Gastrocnemius medialis (tissue), 4 donors: ENCODE data around the gene PCDHB16. TPM values are rescaled to one million over a fixed set of nuclear protein-coding genes. Genes with fewer than 3 reads are reported as not detected.
A peak's percentile ranks its signal among the peaks of the same experiment; 100 is the strongest.
"Not testable (repeated sequence)": the region's sequence is repeated elsewhere in the genome, so short reads cannot be mapped to it uniquely, and the experiment has no call there.

Experiments
- ATAC-seq, 2 donors: fragments of 150-250 bp; one replicate each; pipeline ENCODE4 v1.9.1; 2016
- DNase-seq, 2 donors: peaks; one replicate each; pipeline ENCODE4 v3.0.0-alpha.2; 2019
- H3K27ac ChIP-seq, 4 donors: fragments of 200-600 bp; sonication (generic); 1 replicate in 1 of 4; 2 replicates in 3 of 4; pipeline ENCODE4 v1.5.1; 2016 to 2018; ENCODE audit warnings: mild to moderate bottlenecking in 2 of 4, moderate library complexity in 1 of 4
- H3K27me3 ChIP-seq, 3 donors: fragments of 200-600 bp; sonication (generic) in 2 of 3; 1 replicate in 1 of 3; 2 replicates in 2 of 3; pipeline versions ENCODE4 v1.5.1 to v1.6.0; 2016 to 2019; ENCODE audit warnings: mild to moderate bottlenecking in 1 of 3, moderate library complexity in 1 of 3
- H3K36me3 ChIP-seq, 2 donors: fragments of 200-600 bp; sonication (generic) in 1 of 2; one replicate each; pipeline ENCODE4 v1.5.1; 2017 to 2018
- H3K4me1 ChIP-seq, 2 donors: fragments of 200-600 bp; sonication (generic) in 1 of 2; one replicate each; pipeline ENCODE4 v1.5.1; 2016 to 2017; ENCODE audit warnings: mild to moderate bottlenecking in 2 of 2
- H3K4me3 ChIP-seq, 4 donors: fragments of 200-600 bp; sonication (generic) in 3 of 4; 1 replicate in 1 of 4; 2 replicates in 3 of 4; pipeline ENCODE4 v1.5.1; 2016 to 2019; ENCODE audit warnings: mild to moderate bottlenecking in 2 of 4
- H3K9me3 ChIP-seq, 3 donors: fragments of 200-600 bp; sonication (generic) in 2 of 3; 1 replicate in 1 of 3; 2 replicates in 2 of 3; pipeline ENCODE4 v1.5.1; 2016 to 2019
- POLR2A ChIP-seq, 2 donors: fragments of 450-650 bp; IDR thresholded peaks; one replicate each; pipeline ENCODE4 v1.6.1; 2017; ENCODE audit warnings: antibody characterized with exemption in 2 of 2, mild to moderate bottlenecking in 2 of 2, moderate library complexity in 2 of 2
- in situ Hi-C, 4 donors: fragments of 200-750 bp; cut with MboI; loops; one replicate each; pipeline versions ENCODE4 v1.15.0 to v1.8.0; 2017; ENCODE audit warnings: low sequenced_read_pairs in 4 of 4
- intact Hi-C: fragments of 100-400 bp; cut with DNase I; formaldehyde crosslinking; loops from one replicate; pipeline ENCODE4 v1.15.1; 2023; ENCODE audit warnings: low total_unique reads
- total RNA-seq, 4 donors: library from RNA; depleted of rRNA; stranded (reverse); fragments of >200 nt; gene quantifications; one replicate each; pipeline versions ENCODE4 v1.1.0 to v1.2.3, GENCODE V29; 2016
- TF ChIP-seq, protein P1 (sequence below), 5 experiments: fragments of 450-650 bp in 3 of 5; fragments of 200-600 bp in 2 of 5; sonication (generic) in 2 of 5; IDR thresholded peaks in 4 of 5; conservative IDR thresholded peaks in 1 of 5; 1 replicate in 4 of 5; 2 replicates in 1 of 5; pipeline ENCODE4 v1.5.1; 2016 to 2019; ENCODE audit warnings: antibody characterized with exemption in 5 of 5, mild to moderate bottlenecking in 3 of 5, moderate library complexity in 3 of 5

The PCDHB16 gene
- total RNA-seq, 4 donors from 2014 or later: 0.87 to 2.5 (median 1.7) TPM

DNA sequence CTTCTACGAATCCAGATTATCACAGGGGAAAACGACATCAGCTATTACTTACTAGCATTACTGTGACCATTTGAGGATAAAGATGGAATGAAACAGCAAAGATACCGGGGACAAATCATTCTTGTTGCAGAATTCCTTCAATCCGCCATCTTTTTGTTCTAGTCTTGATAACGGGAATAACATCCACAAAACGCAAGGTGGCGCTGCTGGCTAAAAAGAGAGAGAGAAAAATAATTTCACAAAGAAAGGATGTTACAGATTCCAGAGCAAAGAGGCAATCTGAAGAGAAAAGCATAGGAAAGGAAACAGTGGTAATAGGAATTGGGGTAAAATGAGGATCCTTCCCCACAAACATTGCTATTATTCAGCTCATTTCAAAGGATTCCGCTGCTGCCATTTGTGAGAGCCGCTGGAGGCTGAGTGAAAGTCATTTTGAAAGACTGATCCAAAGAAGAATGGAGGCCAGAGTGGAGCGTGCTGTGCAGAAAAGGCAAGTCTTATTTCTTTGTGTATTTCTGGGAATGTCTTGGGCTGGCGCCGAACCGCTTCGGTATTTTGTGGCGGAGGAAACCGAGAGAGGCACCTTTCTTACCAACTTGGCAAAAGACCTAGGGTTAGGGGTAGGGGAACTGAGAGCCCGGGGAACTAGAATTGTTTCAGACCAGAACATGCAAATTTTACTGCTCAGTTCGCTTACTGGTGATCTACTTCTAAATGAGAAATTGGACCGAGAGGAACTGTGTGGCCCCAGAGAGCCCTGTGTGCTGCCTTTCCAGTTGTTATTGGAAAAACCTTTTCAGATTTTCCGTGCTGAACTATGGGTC is 9.6 kb upstream of the PCDHB16 start, which contains the start of gene PCDHB7:
PCDHB7 (plus strand) TSS at position 264 of the 824 bp plus-strand sequence; CDS start at position 456, 192 bp downstream.
- TF ChIP-seq POLR2A (IDR thresholded peaks at IDR 0.05): no peak
- TF ChIP-seq, protein P1, sequence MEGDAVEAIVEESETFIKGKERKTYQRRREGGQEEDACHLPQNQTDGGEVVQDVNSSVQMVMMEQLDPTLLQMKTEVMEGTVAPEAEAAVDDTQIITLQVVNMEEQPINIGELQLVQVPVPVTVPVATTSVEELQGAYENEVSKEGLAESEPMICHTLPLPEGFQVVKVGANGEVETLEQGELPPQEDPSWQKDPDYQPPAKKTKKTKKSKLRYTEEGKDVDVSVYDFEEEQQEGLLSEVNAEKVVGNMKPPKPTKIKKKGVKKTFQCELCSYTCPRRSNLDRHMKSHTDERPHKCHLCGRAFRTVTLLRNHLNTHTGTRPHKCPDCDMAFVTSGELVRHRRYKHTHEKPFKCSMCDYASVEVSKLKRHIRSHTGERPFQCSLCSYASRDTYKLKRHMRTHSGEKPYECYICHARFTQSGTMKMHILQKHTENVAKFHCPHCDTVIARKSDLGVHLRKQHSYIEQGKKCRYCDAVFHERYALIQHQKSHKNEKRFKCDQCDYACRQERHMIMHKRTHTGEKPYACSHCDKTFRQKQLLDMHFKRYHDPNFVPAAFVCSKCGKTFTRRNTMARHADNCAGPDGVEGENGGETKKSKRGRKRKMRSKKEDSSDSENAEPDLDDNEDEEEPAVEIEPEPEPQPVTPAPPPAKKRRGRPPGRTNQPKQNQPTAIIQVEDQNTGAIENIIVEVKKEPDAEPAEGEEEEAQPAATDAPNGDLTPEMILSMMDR (IDR thresholded peaks at IDR 0.05 in 4 of 5, conservative IDR thresholded peaks at IDR 0.05 in 1 of 5): peak in 1 of 5 experiments; percentile 33
- H3K9me3 ChIP-seq: peaks cover 0 to 14% (median 7%) of the 10 kb centered on the region in 3 donors
- ATAC-seq: no peak
- H3K4me3 ChIP-seq: peak within 1 kb of the TSS in 1 of 4 donors; percentile 5
- H3K36me3 ChIP-seq: no peaks in the 10 kb centered on the region
- H3K27ac ChIP-seq: no peak within 1 kb of the TSS
- no peaks in the 10 kb centered on the region for H3K4me1 ChIP-seq
- no peak for DNase-seq
- in situ Hi-C loops: no loop called here
- peaks cover 5 to 31% (median 21%) of the 10 kb centered on the region in 3 donors for H3K27me3 ChIP-seq
- intact Hi-C loops: no loop called here

DNA sequence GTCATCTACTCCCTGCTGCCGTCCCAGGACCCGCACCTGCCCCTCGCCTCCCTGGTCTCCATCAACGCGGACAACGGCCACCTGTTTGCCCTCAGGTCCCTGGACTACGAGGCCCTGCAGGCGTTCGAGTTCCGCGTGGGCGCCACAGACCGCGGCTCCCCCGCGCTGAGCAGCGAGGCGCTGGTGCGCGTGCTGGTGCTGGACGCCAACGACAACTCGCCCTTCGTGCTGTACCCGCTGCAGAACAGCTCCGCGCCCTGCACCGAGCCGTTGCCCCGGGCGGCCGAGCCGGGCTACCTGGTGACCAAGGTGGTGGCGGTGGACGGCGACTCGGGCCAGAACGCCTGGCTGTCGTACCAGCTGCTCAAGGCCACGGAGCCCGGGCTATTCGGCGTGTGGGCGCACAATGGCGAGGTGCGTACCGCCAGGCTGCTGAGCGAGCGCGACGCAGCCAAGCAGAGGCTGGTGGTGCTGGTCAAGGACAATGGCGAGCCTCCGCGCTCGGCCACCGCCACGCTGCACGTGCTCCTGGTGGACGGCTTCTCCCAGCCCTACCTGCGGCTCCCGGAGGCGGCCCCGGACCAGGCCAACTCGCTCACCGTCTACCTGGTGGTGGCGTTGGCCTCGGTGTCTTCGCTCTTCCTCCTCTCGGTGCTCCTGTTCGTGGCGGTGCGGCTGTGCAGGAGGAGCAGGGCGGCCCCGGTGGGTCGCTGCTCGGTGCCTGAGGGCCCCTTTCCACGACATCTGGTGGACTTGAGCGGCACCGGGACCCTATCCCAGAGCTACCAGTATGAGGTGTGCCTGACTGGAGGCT is 7.7 kb upstream of the PCDHB16 start:
- peaks cover 0 to 22% (median 13%) of the 10 kb centered on the region in 3 donors for H3K9me3 ChIP-seq
- H3K36me3 ChIP-seq, in situ Hi-C loops, H3K4me1 ChIP-seq, H3K27ac ChIP-seq, DNase-seq, intact Hi-C loops, H3K4me3 ChIP-seq, ATAC-seq: not testable (repeated sequence)
- H3K27me3 ChIP-seq: peaks cover 5 to 46% (median 22%) of the 10 kb centered on the region in 3 donors

DNA sequence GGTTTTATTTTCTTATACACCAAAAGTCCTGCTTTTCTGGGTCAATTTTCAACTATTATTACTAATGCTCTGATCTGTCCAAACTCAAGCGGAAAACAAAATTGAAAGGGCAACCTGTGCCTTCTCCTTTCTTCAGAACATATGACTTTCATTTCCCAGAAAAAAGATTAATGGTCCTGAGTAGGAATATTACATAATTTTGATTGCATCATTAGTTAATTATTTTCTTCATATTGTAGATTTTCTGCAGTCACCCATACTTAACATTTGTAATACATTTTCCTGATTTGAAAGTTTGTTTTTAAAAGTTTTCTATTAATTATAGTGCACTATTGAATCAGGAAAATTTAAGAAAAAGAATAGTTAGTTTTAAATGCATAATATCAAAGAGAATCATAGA is 6.3 kb upstream of the PCDHB16 start:
- ATAC-seq: no peak
- H3K36me3 ChIP-seq: no peaks in the 10 kb centered on the region
- no peaks in the 10 kb centered on the region for H3K4me1 ChIP-seq
- no peak overlapping the region for H3K4me3 ChIP-seq
- intact Hi-C loops (no loop called here), in situ Hi-C loops (no loop called here)
- peaks cover 0 to 22% (median 13%) of the 10 kb centered on the region in 3 donors for H3K9me3 ChIP-seq
- no peak for DNase-seq
- TF ChIP-seq, protein P1 (IDR thresholded peaks at IDR 0.05 in 4 of 5, conservative IDR thresholded peaks at IDR 0.05 in 1 of 5): no peak
- TF ChIP-seq POLR2A (IDR thresholded peaks at IDR 0.05): no peak
- no peak overlapping the region for H3K27ac ChIP-seq
- peaks cover 5 to 50% (median 25%) of the 10 kb centered on the region in 3 donors for H3K27me3 ChIP-seq

DNA sequence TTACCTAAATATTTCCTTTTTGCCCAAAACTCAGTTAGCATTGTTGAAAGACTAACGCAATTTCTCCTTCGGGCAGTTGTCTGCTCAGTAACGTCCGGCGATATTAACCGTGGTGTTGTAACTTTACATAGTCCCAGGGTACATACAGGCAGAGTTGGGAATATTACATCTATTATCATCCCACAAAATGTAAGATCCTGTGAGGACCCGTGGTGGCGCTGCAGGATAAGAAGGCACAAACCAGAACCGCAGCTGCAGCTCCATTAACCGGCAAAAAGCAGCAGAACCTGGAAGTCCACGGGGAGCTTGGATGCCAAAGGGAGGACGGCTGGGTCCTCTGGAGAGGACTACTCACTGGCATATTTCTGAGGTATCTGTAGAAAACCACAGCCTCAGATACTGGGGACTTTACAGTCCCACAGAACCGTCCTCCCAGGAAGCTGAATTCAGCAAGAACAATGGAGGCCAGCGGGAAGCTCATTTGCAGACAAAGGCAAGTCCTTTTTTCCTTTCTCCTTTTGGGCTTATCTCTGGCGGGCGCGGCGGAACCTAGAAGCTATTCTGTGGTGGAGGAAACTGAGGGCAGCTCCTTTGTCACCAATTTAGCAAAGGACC is 4.5 kb upstream of the PCDHB16 start, which contains the start of gene PCDHB8:
PCDHB8 (plus strand) TSS at position 214 of the 615 bp plus-strand sequence; CDS start at position 459, 245 bp downstream.
- H3K4me3 ChIP-seq, H3K27ac ChIP-seq, ATAC-seq, intact Hi-C loops, H3K36me3 ChIP-seq, in situ Hi-C loops, H3K4me1 ChIP-seq, DNase-seq: not testable (repeated sequence)
- Histone ChIP-seq H3K27me3 (peaks cover 5 to 50% (median 25%) of the 10 kb centered on the region in 3 donors), H3K9me3 (peaks cover 0 to 22% (median 13%) of the 10 kb centered on the region in 3 donors)

DNA sequence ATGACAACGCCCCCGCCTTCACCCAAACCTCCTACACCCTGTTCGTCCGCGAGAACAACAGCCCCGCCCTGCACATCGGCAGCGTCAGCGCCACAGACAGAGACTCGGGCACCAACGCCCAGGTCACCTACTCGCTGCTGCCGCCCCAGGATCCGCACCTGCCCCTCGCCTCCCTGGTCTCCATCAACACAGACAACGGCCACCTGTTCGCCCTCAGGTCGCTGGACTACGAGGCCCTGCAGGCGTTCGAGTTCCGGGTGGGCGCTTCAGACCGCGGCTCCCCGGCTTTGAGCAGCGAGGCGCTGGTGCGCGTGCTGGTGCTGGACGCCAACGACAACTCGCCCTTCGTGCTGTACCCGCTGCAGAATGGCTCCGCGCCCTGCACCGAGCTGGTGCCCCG is 2.8 kb upstream of the PCDHB16 start:
- ATAC-seq, H3K36me3 ChIP-seq, in situ Hi-C loops, DNase-seq, H3K4me1 ChIP-seq, H3K4me3 ChIP-seq, intact Hi-C loops, H3K27ac ChIP-seq: not testable (repeated sequence)
- H3K27me3 ChIP-seq: peaks cover 5 to 50% (median 25%) of the 10 kb centered on the region in 3 donors
- peaks cover 0 to 18% (median 17%) of the 10 kb centered on the region in 3 donors for H3K9me3 ChIP-seq

DNA sequence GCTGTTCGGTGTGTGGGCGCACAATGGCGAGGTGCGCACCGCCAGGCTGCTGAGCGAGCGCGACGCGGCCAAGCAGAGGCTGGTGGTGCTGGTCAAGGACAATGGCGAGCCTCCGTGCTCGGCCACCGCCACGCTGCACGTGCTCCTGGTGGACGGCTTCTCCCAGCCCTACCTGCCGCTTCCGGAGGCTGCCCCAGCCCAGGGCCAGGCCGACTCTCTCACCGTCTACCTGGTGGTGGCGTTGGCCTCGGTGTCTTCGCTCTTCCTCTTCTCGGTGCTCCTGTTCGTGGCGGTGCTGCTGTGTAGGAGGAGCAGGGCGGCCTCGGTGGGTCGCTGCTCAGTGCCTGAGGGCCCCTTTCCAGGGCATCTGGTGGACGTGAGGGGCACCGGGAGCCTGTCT is 2.3 kb upstream of the PCDHB16 start:
- peaks cover 2 to 50% (median 27%) of the 10 kb centered on the region in 3 donors for H3K27me3 ChIP-seq
- H3K36me3 ChIP-seq, H3K4me3 ChIP-seq, ATAC-seq, in situ Hi-C loops, intact Hi-C loops, H3K4me1 ChIP-seq, H3K27ac ChIP-seq, DNase-seq: not testable (repeated sequence)
- H3K9me3 ChIP-seq: peaks cover 0 to 17% (median 15%) of the 10 kb centered on the region in 3 donors
